A375 (cell line): ENCODE measurements around the gene SLAMF6. TPM values are rescaled to one million over a fixed set of nuclear protein-coding genes. Genes with fewer than 3 reads are reported as not detected.

Experiments used
- total RNA-seq: library from RNA; depleted of rRNA; stranded (reverse); fragments of >200 nt; shearing (Covaris generic); gene quantifications from 2 replicates; pipeline ENCODE4 v1.2.3, GENCODE V29; 2014; rRNA removed

SLAMF6 gene
- total RNA-seq: not detected in 2 replicates

DNA sequence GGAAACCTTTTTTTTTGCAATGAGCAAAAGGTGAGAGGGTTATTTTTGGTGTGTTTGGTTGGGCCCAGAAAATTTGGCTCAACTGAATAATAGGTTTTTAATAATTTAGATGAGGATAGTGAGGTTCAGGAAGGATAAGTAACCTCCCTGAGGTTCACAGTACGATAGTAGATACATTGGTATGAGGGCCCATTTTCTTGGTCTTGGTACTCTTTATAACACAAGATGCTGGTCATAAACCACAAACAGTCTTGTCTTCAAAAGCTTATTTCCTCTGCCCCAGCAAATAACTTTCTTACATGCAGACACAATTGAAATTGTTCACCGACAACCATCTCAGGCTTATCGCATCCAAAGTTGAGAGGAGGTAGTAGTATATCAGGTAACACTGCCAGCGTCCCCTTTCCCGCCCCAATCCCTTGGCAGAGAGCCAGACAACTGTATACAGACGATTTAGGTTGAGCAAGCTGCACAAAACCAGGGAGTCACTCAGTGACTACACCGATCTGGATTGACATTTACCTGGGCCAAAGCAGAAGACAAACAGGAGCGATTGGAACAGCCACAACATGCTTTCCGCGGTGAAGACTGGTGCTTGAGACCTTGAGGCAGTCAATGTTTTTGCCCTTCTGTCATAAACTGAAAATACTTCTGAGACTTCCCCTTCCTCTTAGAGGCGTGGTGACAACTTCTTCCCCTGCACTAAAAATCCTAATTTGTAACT is at the start of gene SLAMF6:
Gene SLAMF6 (minus strand): TSS at position 634 of the 724 bp plus-strand sequence. CDS start 63 bp downstream, at position 571.

Other genes with a start within 250 kb of the SLAMF6 start
- 43.5 and 76.4 TPM in 2 replicates for gene PEX19, start 238.1 kb downstream of the SLAMF6 start, total RNA-seq
- 220 and 233 TPM in 2 replicates for gene COPA, start 180.0 kb downstream of the SLAMF6 start, total RNA-seq
- gene NCSTN, start 179.9 kb downstream of the SLAMF6 start, total RNA-seq: 69.7 and 76.8 TPM in 2 replicates
- gene NHLH1, start 156.2 kb downstream of the SLAMF6 start, total RNA-seq: 0.11 and 0.26 TPM in 2 replicates
- gene VANGL2, start 122.7 kb downstream of the SLAMF6 start, total RNA-seq: 1.3 and 1.4 TPM in 2 replicates
- gene CD84, start 56.2 kb upstream of the SLAMF6 start, total RNA-seq: not detected in 2 replicates
- gene SLAMF1, start 123.8 kb upstream of the SLAMF6 start, total RNA-seq: not detected in 2 replicates
- not detected in 2 replicates for gene CD48, start 188.6 kb upstream of the SLAMF6 start, total RNA-seq
- 1.8 and 3.2 TPM in 2 replicates for gene SLAMF7, start 216.0 kb upstream of the SLAMF6 start, total RNA-seq